Measurements from ENCODE around the gene GTSE1.

GTSE1 gene

DNA sequence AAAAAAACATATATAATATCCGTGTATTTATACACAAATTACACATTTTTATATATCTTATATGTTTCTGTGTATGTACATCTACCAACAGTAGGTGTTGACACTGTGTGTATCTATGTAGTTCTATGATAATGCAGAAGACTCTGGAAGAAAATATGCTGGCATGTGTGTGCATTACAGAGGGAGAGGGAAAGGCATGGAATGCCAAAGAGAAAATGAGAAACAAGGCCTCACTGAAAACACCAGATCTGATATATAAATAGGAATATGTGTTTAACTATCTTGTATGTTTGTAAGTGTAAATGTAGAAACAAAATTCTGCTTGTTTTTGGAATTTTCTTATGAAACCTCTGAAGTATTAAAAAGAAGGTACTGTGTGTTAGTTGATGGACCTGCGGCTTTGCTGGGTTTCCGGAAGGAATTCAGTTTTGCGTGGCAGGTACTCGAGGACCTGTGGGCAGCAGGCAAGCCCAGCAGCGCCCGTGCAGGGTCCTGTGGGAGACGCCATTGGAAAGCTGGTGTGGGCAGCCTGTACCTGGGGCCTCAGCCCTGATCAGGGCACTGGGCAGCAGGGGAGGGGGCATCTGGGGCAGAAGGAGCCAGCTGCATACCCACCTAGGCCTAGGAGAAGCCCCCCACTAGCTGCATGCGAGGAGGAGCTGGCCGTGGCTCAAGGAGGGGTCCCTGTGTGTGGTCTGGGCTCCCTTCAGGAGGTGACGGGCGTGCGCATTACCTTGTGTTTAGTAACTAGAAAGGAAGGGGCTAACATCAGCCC is 31.2 kb downstream of the GTSE1 start:
- TF ChIP-seq, protein P1, sequence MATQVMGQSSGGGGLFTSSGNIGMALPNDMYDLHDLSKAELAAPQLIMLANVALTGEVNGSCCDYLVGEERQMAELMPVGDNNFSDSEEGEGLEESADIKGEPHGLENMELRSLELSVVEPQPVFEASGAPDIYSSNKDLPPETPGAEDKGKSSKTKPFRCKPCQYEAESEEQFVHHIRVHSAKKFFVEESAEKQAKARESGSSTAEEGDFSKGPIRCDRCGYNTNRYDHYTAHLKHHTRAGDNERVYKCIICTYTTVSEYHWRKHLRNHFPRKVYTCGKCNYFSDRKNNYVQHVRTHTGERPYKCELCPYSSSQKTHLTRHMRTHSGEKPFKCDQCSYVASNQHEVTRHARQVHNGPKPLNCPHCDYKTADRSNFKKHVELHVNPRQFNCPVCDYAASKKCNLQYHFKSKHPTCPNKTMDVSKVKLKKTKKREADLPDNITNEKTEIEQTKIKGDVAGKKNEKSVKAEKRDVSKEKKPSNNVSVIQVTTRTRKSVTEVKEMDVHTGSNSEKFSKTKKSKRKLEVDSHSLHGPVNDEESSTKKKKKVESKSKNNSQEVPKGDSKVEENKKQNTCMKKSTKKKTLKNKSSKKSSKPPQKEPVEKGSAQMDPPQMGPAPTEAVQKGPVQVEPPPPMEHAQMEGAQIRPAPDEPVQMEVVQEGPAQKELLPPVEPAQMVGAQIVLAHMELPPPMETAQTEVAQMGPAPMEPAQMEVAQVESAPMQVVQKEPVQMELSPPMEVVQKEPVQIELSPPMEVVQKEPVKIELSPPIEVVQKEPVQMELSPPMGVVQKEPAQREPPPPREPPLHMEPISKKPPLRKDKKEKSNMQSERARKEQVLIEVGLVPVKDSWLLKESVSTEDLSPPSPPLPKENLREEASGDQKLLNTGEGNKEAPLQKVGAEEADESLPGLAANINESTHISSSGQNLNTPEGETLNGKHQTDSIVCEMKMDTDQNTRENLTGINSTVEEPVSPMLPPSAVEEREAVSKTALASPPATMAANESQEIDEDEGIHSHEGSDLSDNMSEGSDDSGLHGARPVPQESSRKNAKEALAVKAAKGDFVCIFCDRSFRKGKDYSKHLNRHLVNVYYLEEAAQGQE (IDR thresholded peaks at IDR 0.05; ENCODE audit: insufficient read depth in 1 of 2, low read depth in 2 of 2, low read length in 2 of 2) = no peak
- TF ChIP-seq TAF1 (IDR thresholded peaks at IDR 0.05; ENCODE audit: borderline replicate concordance, insufficient read depth, low read length) = no peak
- TF ChIP-seq FOXP2 (optimal IDR thresholded peaks at IDR 0.05; ENCODE audit: borderline replicate concordance, extremely low read depth, extremely low read length, insufficient read depth) = no peak
- no peak for TF ChIP-seq SIN3A (IDR thresholded peaks at IDR 0.05; ENCODE audit: borderline replicate concordance, insufficient read depth, low read length)
- TF ChIP-seq POLR2AphosphoS5 (IDR thresholded peaks at IDR 0.05; ENCODE audit: low read depth, low read length) = no peak

DNA sequence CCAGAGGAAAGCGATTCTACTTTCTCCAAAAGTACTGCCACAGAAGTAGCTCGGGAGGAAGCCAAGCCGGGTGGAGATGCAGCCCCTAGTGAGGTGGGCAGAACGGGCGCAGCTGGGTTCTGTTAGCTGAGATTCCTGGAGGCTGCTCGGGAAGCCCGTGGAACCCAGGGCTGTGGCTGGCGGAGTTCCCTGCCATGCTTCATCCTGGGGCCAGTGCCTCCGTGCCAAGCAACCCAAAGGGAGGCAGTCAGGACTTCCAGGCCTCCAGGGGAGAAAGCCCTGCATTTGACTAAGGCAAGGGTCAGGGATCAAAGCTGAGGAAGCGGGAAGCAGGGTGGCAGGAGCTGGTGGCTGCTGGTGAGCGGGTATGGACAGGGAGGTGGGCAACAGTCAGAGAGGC is 32.1 kb downstream of the GTSE1 start:
- TF ChIP-seq FOXP2 (optimal IDR thresholded peaks at IDR 0.05; ENCODE audit: borderline replicate concordance, extremely low read depth, extremely low read length, insufficient read depth) = no peak
- TF ChIP-seq, protein P1 (IDR thresholded peaks at IDR 0.05; ENCODE audit: insufficient read depth in 1 of 2, low read depth in 2 of 2, low read length in 2 of 2) = no peak

DNA sequence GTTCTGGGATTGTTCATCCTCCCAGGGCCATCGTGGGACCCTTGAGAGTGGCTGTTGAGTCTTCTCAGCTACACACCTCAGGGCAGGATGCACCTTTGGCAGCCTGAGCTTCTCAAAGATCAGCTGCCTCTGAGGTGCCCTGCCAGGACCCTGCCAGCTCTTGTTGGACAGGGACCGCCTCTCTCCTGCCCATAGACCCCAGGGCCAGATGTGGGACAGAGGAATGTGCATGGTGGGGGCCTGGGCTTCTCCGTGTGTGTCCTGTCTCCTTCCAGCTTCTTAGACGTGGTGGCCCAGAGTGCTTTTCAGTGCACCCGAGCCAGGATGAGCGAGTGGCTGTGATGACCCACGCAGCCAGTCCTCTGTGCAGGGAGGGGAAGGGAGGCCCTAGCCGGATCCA is 32.9 kb downstream of the GTSE1 start:
- TF ChIP-seq POLR2AphosphoS5 (IDR thresholded peaks at IDR 0.05; ENCODE audit: low read depth, low read length) (no peak), FOXP2 (optimal IDR thresholded peaks at IDR 0.05; ENCODE audit: borderline replicate concordance, extremely low read depth, extremely low read length, insufficient read depth) (no peak), TAF1 (IDR thresholded peaks at IDR 0.05; ENCODE audit: borderline replicate concordance, insufficient read depth, low read length) (no peak), SIN3A (IDR thresholded peaks at IDR 0.05; ENCODE audit: borderline replicate concordance, insufficient read depth, low read length) (no peak)
- TF ChIP-seq, protein P1 (IDR thresholded peaks at IDR 0.05; ENCODE audit: insufficient read depth in 1 of 2, low read depth in 2 of 2, low read length in 2 of 2) = no peak

DNA sequence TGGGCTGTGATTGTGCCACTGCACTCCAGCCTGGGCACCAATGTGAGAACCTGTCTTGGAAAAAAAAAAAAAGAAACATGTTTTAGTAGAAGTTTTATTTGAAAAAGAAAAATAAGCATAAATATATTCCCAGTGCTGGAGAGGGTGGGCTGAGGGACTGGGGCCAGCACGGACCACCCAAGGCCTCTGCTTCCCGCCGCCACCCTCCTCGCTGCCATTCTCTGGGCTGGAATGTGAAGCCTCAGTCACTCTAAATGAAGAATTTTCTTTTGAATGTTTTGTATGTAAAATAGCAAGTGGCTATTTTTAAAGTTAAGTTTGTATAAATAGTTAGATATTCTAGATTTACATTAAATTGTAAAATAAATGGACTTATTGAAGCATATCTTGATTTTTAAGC is 33.8 kb downstream of the GTSE1 start:
- TF ChIP-seq FOXP2 (optimal IDR thresholded peaks at IDR 0.05; ENCODE audit: borderline replicate concordance, extremely low read depth, extremely low read length, insufficient read depth) = no peak
- TF ChIP-seq, protein P1 (IDR thresholded peaks at IDR 0.05; ENCODE audit: insufficient read depth in 1 of 2, low read depth in 2 of 2, low read length in 2 of 2) = no peak
- no peak for TF ChIP-seq TAF1 (IDR thresholded peaks at IDR 0.05; ENCODE audit: borderline replicate concordance, insufficient read depth, low read length)
- no peak for TF ChIP-seq POLR2AphosphoS5 (IDR thresholded peaks at IDR 0.05; ENCODE audit: low read depth, low read length)
- TF ChIP-seq SIN3A (IDR thresholded peaks at IDR 0.05; ENCODE audit: borderline replicate concordance, insufficient read depth, low read length) = no peak

DNA sequence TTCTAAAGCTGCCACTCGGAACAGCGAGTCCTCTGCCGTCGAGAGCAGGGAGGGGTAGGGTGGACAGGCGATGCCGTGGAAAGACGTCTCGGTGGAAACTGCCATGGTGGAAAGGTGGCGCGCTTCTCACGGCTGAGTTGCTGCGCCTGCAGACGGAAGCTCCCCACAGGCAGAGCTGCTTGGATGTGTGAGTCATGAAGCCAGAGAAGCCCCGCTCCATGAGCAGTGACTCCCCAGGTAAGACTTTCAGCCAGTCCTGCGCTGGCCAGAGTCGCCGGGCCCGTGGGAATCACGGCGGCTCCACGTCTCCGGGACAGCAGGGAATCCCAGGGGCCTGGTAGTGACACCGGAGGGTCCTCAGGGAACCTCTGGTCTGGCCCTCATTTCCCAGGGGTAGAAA is 34.8 kb downstream of the GTSE1 start:
- TF ChIP-seq, protein P1 (IDR thresholded peaks at IDR 0.05; ENCODE audit: insufficient read depth in 1 of 2, low read depth in 2 of 2, low read length in 2 of 2) = no peak
- TF ChIP-seq FOXP2 (optimal IDR thresholded peaks at IDR 0.05; ENCODE audit: borderline replicate concordance, extremely low read depth, extremely low read length, insufficient read depth) (no peak), TAF1 (IDR thresholded peaks at IDR 0.05; ENCODE audit: borderline replicate concordance, insufficient read depth, low read length) (no peak), POLR2AphosphoS5 (IDR thresholded peaks at IDR 0.05; ENCODE audit: low read depth, low read length) (no peak), SIN3A (IDR thresholded peaks at IDR 0.05; ENCODE audit: borderline replicate concordance, insufficient read depth, low read length) (no peak)
